GM18517 (cell line): Measurements from ENCODE around the gene NDUFB6.
"Not testable (repeated sequence)": the region's sequence is repeated elsewhere in the genome, so short reads cannot be mapped to it uniquely, and the experiment has no call there.

Experiments used
- ATAC-seq: cut with Tn5 transposase; IDR thresholded peaks from one replicate; pipeline ENCODE4 v1.9.1; 2021; ENCODE audit warnings: mild to moderate bottlenecking, moderate library complexity; ENCODE audit not compliant: unreplicated experiment

Gene NDUFB6

DNA sequence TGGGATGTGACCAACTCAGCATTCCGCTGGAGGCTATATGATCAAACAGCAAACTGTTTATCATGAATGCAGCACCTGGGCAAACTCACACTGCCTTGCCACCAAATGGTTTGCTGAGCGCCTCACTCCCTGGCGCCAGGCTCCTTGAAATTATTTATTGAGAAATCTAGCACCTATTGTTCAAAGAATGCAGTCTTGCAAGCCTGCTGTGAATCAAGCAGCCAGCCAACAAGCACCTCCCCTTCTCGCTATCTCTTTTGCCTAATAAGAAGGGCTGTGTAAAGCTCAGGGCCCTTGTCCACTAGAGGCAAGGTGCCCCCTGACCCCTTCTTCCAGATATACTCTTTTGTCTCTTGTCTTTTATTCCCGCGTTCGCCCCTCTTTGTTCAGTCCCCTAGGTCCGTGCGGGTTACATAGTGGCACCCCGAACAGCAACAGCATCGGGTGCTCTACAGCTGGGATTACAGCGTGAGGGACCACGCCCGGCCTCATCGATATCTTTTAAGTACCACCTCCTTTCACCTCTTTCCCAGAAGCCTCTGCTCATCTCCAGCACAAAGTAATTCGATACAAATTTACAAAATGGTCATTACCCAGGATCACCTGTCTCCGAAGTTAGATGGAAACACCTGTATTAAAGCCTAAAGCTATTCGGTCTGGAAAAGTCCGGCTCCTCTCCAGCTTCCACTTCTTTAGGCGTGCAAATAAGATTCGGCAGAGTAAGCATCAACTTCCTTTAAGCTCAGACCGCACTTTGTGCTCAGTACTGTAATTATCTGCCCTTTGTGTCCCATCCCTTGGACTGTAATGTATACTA, 47.9 kb downstream of the NDUFB6 start:
- ATAC-seq = peak; percentile 17

DNA sequence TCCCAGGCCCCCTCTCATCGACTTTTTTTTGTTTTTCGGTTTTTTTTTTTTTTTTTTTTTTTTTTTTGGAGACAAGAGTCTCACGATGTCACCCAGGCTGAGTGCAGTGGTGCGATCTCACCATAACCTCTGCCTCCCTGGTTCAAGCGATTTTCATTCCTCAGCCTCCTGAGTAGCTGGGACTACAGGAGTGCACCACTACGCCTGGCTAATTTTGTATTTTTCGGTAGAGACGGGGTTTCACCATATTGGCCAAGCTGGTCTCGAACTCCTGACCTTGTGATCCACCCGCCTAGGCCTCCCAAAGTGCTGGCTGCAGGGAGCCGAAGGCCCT, 48.4 kb downstream of the NDUFB6 start:
- ATAC-seq = not testable (repeated sequence)

DNA sequence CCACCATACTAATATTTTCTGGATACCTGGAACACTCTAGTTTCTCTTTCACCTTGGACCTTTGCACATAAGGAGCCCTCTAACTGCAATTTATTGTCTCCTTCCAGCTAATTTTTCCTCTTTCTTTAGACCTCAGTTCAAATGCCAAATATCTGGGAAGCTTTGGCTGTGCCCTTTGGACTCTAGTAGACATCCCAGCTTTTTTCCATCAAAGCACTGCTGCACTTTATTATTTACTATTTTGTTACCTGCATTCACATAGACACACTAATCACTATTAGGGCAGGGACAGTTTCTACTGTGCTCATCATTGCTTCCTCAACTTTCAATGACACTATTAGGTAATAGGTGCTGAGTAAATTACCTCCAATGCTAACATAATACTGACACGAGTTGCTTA, 49.0 kb downstream of the NDUFB6 start:
- ATAC-seq = no peak

DNA sequence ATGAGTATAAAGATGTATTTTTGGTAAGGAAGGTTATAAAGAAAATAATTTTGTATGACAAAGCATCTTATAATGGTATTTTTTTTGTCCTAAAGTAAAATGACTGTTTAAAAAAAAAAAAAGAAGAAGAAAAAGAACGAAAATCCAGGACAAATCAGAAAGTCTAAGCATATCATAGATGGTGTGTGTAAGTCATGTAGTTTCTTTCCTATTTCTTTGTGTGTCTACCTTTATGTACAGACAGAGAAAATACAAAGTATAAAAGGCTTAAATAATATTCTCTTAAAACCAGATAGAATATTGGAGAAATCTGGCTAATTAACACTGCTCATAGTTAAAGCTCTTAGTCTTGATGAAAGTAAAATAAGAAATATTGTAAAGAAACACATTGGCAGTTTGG, 54.7 kb downstream of the NDUFB6 start:
- no peak for ATAC-seq

- no peak for ATAC-seq
Measured at GRCh38 chr9:32516241-32516640, 56.7 kb downstream of the NDUFB6 start.

DNA sequence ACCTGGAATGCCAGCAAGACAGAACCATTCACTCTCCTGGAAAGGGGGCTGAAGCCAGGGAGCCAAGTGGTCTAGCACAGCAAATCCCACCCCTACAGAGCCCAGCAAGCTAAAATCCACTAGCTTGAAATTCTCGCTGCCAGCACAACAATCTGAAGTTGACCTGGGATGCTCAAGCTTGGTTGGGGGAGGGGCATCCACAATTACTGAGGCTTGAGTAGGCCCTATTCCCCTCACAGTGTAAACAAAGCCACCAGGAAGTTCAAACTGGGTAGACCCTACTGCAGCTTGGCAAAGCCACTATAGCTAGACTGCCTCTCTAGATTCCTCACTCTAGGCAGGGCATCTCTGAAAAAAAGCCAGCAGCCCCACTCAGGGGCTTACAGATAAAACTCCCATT, 64.2 kb downstream of the NDUFB6 start:
- ATAC-seq = no peak

DNA sequence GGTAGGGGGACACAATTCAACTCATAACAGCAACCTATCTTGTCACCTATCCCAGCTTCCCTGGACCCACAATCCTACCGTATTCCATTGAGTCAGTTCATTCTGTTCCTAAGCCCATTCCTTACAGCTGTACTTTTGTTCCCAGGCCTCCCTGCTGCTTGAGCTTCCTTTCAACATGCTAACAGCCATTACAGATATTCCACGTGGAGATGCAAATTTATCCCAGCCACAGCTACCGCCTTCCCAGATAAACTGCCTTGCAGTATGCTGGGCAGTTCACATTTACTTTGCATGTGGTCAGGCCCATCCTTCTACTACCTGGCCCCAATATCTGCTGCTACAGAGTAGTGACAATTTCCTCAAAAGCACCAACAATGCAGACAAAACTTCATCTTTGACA, 70.0 kb downstream of the NDUFB6 start:
- no peak for ATAC-seq
